H1 (cell line): ENCODE measurements around the gene NCAPG2. TPM values are rescaled to one million over a fixed set of nuclear protein-coding genes. Genes with fewer than 3 reads are reported as not detected.

Source experiments
- CTCF ChIA-PET: fragments of 300-600 bp; sonication (Branson Sonifier 250); formaldehyde crosslinking; loops from one replicate; lab custom pipeline; 2021; ENCODE audit not compliant: partially characterized antibody; lab: Charles Lee
- POLR2A ChIA-PET: fragments of 300-600 bp; sonication (Branson Sonifier 250); formaldehyde crosslinking; loops from one replicate; lab custom pipeline; 2021; ENCODE audit warnings: inconsistent platforms; ENCODE audit not compliant: partially characterized antibody; lab: Charles Lee
- DNase-seq, 2 experiments: peaks; one replicate each; pipeline versions ENCODE4 v3.0.0 to v3.0.0-alpha.2; 2010 to 2022; ENCODE audit warnings: low spot score in 2 of 2, low read depth in 1 of 2, mixed read lengths in 1 of 2
- FAIRE-seq: peaks from 2 replicates; lab custom pipeline; 2011; peaks lifted over from hg19 to GRCh38; lab: Jason Lieb, UNC
- H2AFZ ChIP-seq: 2 replicates; pipeline ENCODE4 v1.8.1; 2012; ENCODE audit warnings: low read length, inconsistent platforms
- H2AK5ac ChIP-seq: 2 replicates; pipeline ENCODE4 v1.6.1; 2013; ENCODE audit warnings: low read depth, low read length
- H2BK120ac ChIP-seq: replicated peaks from 2 replicates; pipeline ENCODE3; 2013; ENCODE audit warnings: low read depth, low read length, inconsistent platforms
- H2BK12ac ChIP-seq: 2 replicates; pipeline ENCODE4 v1.6.1; 2013; ENCODE audit warnings: low read depth, low read length
- H2BK15ac ChIP-seq: 2 replicates; pipeline ENCODE4 v1.6.1; 2013; ENCODE audit warnings: low read length
- H2BK20ac ChIP-seq: 2 replicates; pipeline ENCODE4 v1.6.1; 2013; ENCODE audit warnings: low read length
- H2BK5ac ChIP-seq: 2 replicates; pipeline ENCODE4 v1.6.1; 2013; ENCODE audit warnings: low read depth, low read length
- H3K14ac ChIP-seq: 2 replicates; pipeline ENCODE4 v1.6.1; 2013; ENCODE audit warnings: inconsistent platforms; ENCODE audit not compliant: insufficient read length
- H3K18ac ChIP-seq: 2 replicates; pipeline ENCODE4 v1.6.1; 2013; ENCODE audit warnings: low read length; ENCODE audit errors: extremely low read depth
- H3K23ac ChIP-seq: 2 replicates; pipeline ENCODE4 v1.6.1; 2013; ENCODE audit warnings: inconsistent platforms; ENCODE audit not compliant: insufficient read length
- H3K23me2 ChIP-seq: 2 replicates; pipeline ENCODE4 v1.6.1; 2013; ENCODE audit warnings: low read depth, low read length
- H3K27ac ChIP-seq: 2 replicates; pipeline ENCODE4 v1.6.1; 2011; ENCODE audit warnings: low read depth, low read length, inconsistent platforms
- H3K27me3 ChIP-seq, 4 experiments: replicated peaks in 1 of 4; 1 replicate in 1 of 4; 2 replicates in 3 of 4; pipeline versions ENCODE4 v1.6.1 to v1.8.1; 2011 to 2013; ENCODE audit warnings: low read length in 3 of 4, mild to moderate bottlenecking in 3 of 4, inconsistent platforms in 2 of 4, mixed read lengths in 2 of 4, moderate library complexity in 1 of 4; ENCODE audit not compliant: control insufficient read depth in 3 of 4, insufficient read depth in 3 of 4; ENCODE audit errors: extremely low read depth in 1 of 4
- H3K36me3 ChIP-seq, 4 experiments: 2 replicates each; pipeline versions ENCODE4 v1.6.1 to v1.8.1; 2011 to 2013; ENCODE audit warnings: mild to moderate bottlenecking in 4 of 4, low read length in 3 of 4, moderate library complexity in 2 of 4, control low read depth in 1 of 4, inconsistent platforms in 1 of 4; ENCODE audit not compliant: insufficient read depth in 4 of 4, control insufficient read depth in 2 of 4
- H3K4ac ChIP-seq: replicated peaks from 2 replicates; pipeline ENCODE3; 2013; ENCODE audit warnings: low read length, low read depth, mixed read lengths, inconsistent platforms; ENCODE audit not compliant: insufficient read length
- H3K4me1 ChIP-seq, 4 experiments: replicated peaks in 1 of 4; 1 replicate in 1 of 4; 2 replicates in 3 of 4; pipeline versions ENCODE4 v1.6.1 to v1.8.1; 2011 to 2013; ENCODE audit warnings: low read length in 3 of 4, inconsistent platforms in 2 of 4, mixed read lengths in 1 of 4; ENCODE audit not compliant: insufficient read depth in 4 of 4, control insufficient read depth in 3 of 4
- H3K4me2 ChIP-seq, 2 experiments: 2 replicates each; pipeline versions ENCODE4 v1.6.1 to v1.8.1; 2011 to 2013; ENCODE audit warnings: low read depth in 2 of 2, low read length in 2 of 2, control low read depth in 1 of 2, inconsistent platforms in 1 of 2, mild to moderate bottlenecking in 1 of 2; ENCODE audit not compliant: insufficient read depth in 1 of 2
- H3K4me3 ChIP-seq, 4 experiments: fragments of 200-600, 300-600 bp in 1 of 4; sonication (generic), shearing (Covaris generic), sonication (Bioruptor Twin) in 1 of 4; 2 replicates each; pipeline versions ENCODE4 v1.5.1 to v1.8.1; 2011 to 2016; ENCODE audit warnings: low read length in 4 of 4, low read depth in 3 of 4, control low read depth in 2 of 4, inconsistent platforms in 2 of 4, mild to moderate bottlenecking in 2 of 4, mixed read lengths in 1 of 4, moderate library complexity in 1 of 4; ENCODE audit not compliant: insufficient read depth in 2 of 4; ENCODE audit errors: extremely low read depth in 1 of 4
- H3K56ac ChIP-seq: replicated peaks from 2 replicates; pipeline ENCODE3; 2013; ENCODE audit warnings: low read depth, mild to moderate bottlenecking, mixed read lengths, low read length, inconsistent platforms; ENCODE audit not compliant: insufficient read length
- H3K79me1 ChIP-seq: 2 replicates; pipeline ENCODE4 v1.6.1; 2013; ENCODE audit warnings: low read depth, low read length, control low read depth
- H3K79me2 ChIP-seq, 2 experiments: 2 replicates each; pipeline versions ENCODE4 v1.6.1 to v1.8.1; 2012 to 2013; ENCODE audit warnings: low read length in 2 of 2, mild to moderate bottlenecking in 2 of 2, inconsistent platforms in 1 of 2; ENCODE audit not compliant: insufficient read depth in 2 of 2, control insufficient read depth in 1 of 2
- H3K9ac ChIP-seq, 4 experiments: replicated peaks in 1 of 4; 1 replicate in 1 of 4; 2 replicates in 3 of 4; pipeline versions ENCODE4 v1.6.1 to v1.8.1; 2011 to 2013; ENCODE audit warnings: low read depth in 3 of 4, low read length in 3 of 4, control low read depth in 2 of 4, mild to moderate bottlenecking in 2 of 4, moderate library complexity in 2 of 4, inconsistent platforms in 1 of 4; ENCODE audit errors: extremely low read depth in 1 of 4
- H3K9me3 ChIP-seq, 2 experiments: 2 replicates each; pipeline versions ENCODE4 v1.6.1 to v1.8.1; 2012 to 2013; ENCODE audit warnings: mild to moderate bottlenecking in 2 of 2, moderate library complexity in 2 of 2, control low read depth in 1 of 2, inconsistent platforms in 1 of 2, low read depth in 1 of 2, low read length in 1 of 2, mixed read lengths in 1 of 2; ENCODE audit not compliant: insufficient read depth in 2 of 2
- H4K20me1 ChIP-seq, 2 experiments: replicated peaks in 1 of 2; 2 replicates each; pipeline versions ENCODE3 to v1.8.1; 2011 to 2013; ENCODE audit warnings: inconsistent platforms in 2 of 2, low read length in 2 of 2, mild to moderate bottlenecking in 1 of 2; ENCODE audit not compliant: insufficient read depth in 2 of 2, control insufficient read depth in 1 of 2
- H4K5ac ChIP-seq: 2 replicates; pipeline ENCODE4 v1.6.1; 2013; ENCODE audit warnings: low read length, low read depth, mixed read lengths, inconsistent platforms; ENCODE audit not compliant: insufficient read length
- H4K8ac ChIP-seq: 2 replicates; pipeline ENCODE4 v1.8.0; 2013; ENCODE audit warnings: mild to moderate bottlenecking, moderate library complexity, low read length, inconsistent platforms; ENCODE audit not compliant: insufficient read depth; ENCODE audit errors: extremely low read depth
- H4K91ac ChIP-seq: replicated peaks from 2 replicates; pipeline ENCODE3; 2013; ENCODE audit warnings: low read length, mixed read lengths, inconsistent platforms; ENCODE audit not compliant: insufficient read length
- CREB1 ChIP-seq: IDR thresholded peaks from 2 replicates; pipeline ENCODE4 v1.6.1; 2012; ENCODE audit warnings: inconsistent platforms
- JUN ChIP-seq: IDR thresholded peaks from 2 replicates; pipeline ENCODE4 v1.6.1; 2011; ENCODE audit warnings: low read depth, mild to moderate bottlenecking, improper control_type of control experiment, low read length
- PHF8 ChIP-seq: fragments of 200-600 bp; sonication (generic); conservative IDR thresholded peaks from 2 replicates; pipeline ENCODE4 v1.7.1; 2012; ENCODE audit warnings: low read depth, mild to moderate bottlenecking, inconsistent platforms, low read length, moderate library complexity
- WGBS, 2 experiments: shearing (Covaris generic) in 1 of 2; methylation state at CpG; one replicate each; pipeline versions ENCODE4 v1.1.6 to v1.1.7; 2013 to 2015; ENCODE audit warnings: low lambda C conversion rate in 2 of 2, mixed read lengths in 2 of 2, inconsistent platforms in 1 of 2, low coverage in 1 of 2, missing lambda C conversion rate in 1 of 2; ENCODE audit not compliant: insufficient replicate concordance in 2 of 2, insufficient coverage in 1 of 2, insufficient read length in 1 of 2; ENCODE audit errors: extremely low coverage in 1 of 2, missing lambda C conversion rate in 1 of 2; 5-methylcytosine and 5-hydroxymethylcytosine counted together
- polyA plus RNA-seq, 7 experiments: library from polyadenylated mRNA; depleted of rRNA in 3 of 7; stranded (reverse) in 5 of 7; unstranded in 2 of 7; fragments of >200 nt in 5 of 7; fragments of 200-250 nt in 2 of 7; gene quantifications; 1 replicate in 5 of 7; 2 replicates in 1 of 7; 4 replicates in 1 of 7; pipeline versions ENCODE4 v1.2.1 to v1.2.3, GENCODE V29; 2011 to 2013; ENCODE audit warnings: missing spikeins in 2 of 7, mixed read lengths in 2 of 7
- total RNA-seq: library from RNA; stranded (reverse); fragmentation: NEBNext Ultra II Directional; extraction: Animal tissue kit (Norgen Biotek cat#: 25700); gene quantifications from 2 replicates; pipeline ENCODE4 v1.2.1, GENCODE V29; 2021

The NCAPG2 gene
- total and polyA plus RNA-seq, 2 of the 8 experiments (the other 6 are each of a cell fraction or from before 2014, with no cell fraction given) = 49.9 to 119 TPM

GRCh38 chr7:158649279-158649678 lies 55.3 kb downstream of the NCAPG2 start:
- no peak overlapping the region for H3K18ac ChIP-seq
- no peak overlapping the region for H3K4me2 ChIP-seq
- peaks cover 3% of the 10 kb centered on the region for H3K79me1 ChIP-seq
- H3K23ac ChIP-seq = no peak overlapping the region
- no peak overlapping the region for H2BK15ac ChIP-seq
- H2BK5ac ChIP-seq = no peak overlapping the region
- H3K4ac ChIP-seq = no peak overlapping the region
- peaks cover 3 to 22% of the 10 kb centered on the region in 2 experiments for H3K79me2 ChIP-seq
- H2BK20ac ChIP-seq = no peak overlapping the region
- no peak overlapping the region for H4K91ac ChIP-seq
- H3K36me3 ChIP-seq = peaks cover 31 to 84% (median 64%) of the 10 kb centered on the region in 4 experiments
- H4K5ac ChIP-seq = no peak overlapping the region
- H3K27ac ChIP-seq = no peak overlapping the region
- H2BK12ac ChIP-seq = no peak overlapping the region
- DNase-seq (no peak), FAIRE-seq (no peak)
- 98% methylated on average over 2 of the region's 2 CpGs; no CpG with 5 or more reads in 1 of the 2 experiments for WGBS, 2 experiments
- no peak for TF ChIP-seq JUN
- TF ChIP-seq CREB1 = no peak
- TF ChIP-seq PHF8 = no peak
- H3K4me1 ChIP-seq = no peaks in the 10 kb centered on the region
- no peaks in the 10 kb centered on the region for H3K27me3 ChIP-seq
- no peak overlapping the region for H4K8ac ChIP-seq
- no peaks in the 10 kb centered on the region for H3K9me3 ChIP-seq
- H3K14ac ChIP-seq = no peak overlapping the region
- ChIA-PET POLR2A (no interaction called here), CTCF (interaction anchor here (0.5 to 1.2 kb wide), 3 partner anchors 31 to 344 kb away, joined by 3 to 4 read pairs (median 3); no protein-coding TSS in a partner anchor)
- no peak overlapping the region for H3K4me3 ChIP-seq
- H2BK120ac ChIP-seq = no peak overlapping the region
- H2AK5ac ChIP-seq = no peak overlapping the region
- H3K56ac ChIP-seq = no peak overlapping the region
- peaks cover 0 to 4% of the 10 kb centered on the region in 2 experiments for H4K20me1 ChIP-seq
- no peak overlapping the region for H3K9ac ChIP-seq
- peaks cover 2% of the 10 kb centered on the region; the same call in 1 of the 2 replicates for H3K23me2 ChIP-seq
- H2AFZ ChIP-seq = no peak overlapping the region
